HS-5 (cell line): ENCODE results near the gene LSAMP.
A peak's percentile ranks its signal among the peaks of the same experiment; 100 is the strongest.

Experiments
- DNase-seq: peaks from one replicate; pipeline ENCODE4 v3.0.0-alpha.2; 2012; ENCODE audit warnings: low read depth

The LSAMP gene

GRCh38 chr3:115836944-115837343 lies 608.3 kb downstream of the LSAMP start:
- DNase-seq, result no peak

GRCh38 chr3:115835946-115836345 lies 609.3 kb downstream of the LSAMP start:
- no peak for DNase-seq

GRCh38 chr3:115834068-115834467 lies 611.2 kb downstream of the LSAMP start:
- DNase-seq, result peak; percentile 78

- no peak for DNase-seq
These were observed 612.2 kb downstream of the LSAMP start for GRCh38 chr3:115833074-115833473.

GRCh38 chr3:115832265-115832664 lies 613.0 kb downstream of the LSAMP start:
- DNase-seq, result no peak

GRCh38 chr3:115831864-115832263 lies 613.4 kb downstream of the LSAMP start:
- no peak for DNase-seq

GRCh38 chr3:115830764-115831395 lies 614.4 kb downstream of the LSAMP start:
- DNase-seq, result no peak

GRCh38 chr3:115828401-115828800 lies 616.9 kb downstream of the LSAMP start:
- DNase-seq, result no peak

- DNase-seq, result no peak
These were observed 617.8 kb downstream of the LSAMP start for GRCh38 chr3:115827495-115827894.

GRCh38 chr3:115825046-115825445 lies 620.2 kb downstream of the LSAMP start:
- no peak for DNase-seq

GRCh38 chr3:115823083-115823482 lies 622.2 kb downstream of the LSAMP start:
- no peak for DNase-seq

- DNase-seq, result no peak
These were observed 622.7 kb downstream of the LSAMP start for GRCh38 chr3:115822579-115822978.

- DNase-seq, result peak; percentile 66
These were observed 625.4 kb downstream of the LSAMP start for GRCh38 chr3:115819785-115820384.

GRCh38 chr3:115814778-115815380 lies 630.4 kb downstream of the LSAMP start:
- DNase-seq, result peak; percentile 43

- no peak for DNase-seq
These were observed 631.3 kb downstream of the LSAMP start for GRCh38 chr3:115814006-115814405.

- no peak for DNase-seq
These were observed 636.5 kb downstream of the LSAMP start for GRCh38 chr3:115808816-115809215.

- no peak for DNase-seq
These were observed 637.0 kb downstream of the LSAMP start for GRCh38 chr3:115808244-115808643.

- DNase-seq, result no peak
These were observed 638.8 kb downstream of the LSAMP start for GRCh38 chr3:115806501-115806900.

GRCh38 chr3:115805520-115805919 lies 639.8 kb downstream of the LSAMP start:
- DNase-seq, result no peak

- DNase-seq, result peak; percentile 96
These were observed 640.6 kb downstream of the LSAMP start for GRCh38 chr3:115804713-115805119.

GRCh38 chr3:115804200-115804599 lies 641.1 kb downstream of the LSAMP start:
- no peak for DNase-seq

GRCh38 chr3:115803661-115804060 lies 641.6 kb downstream of the LSAMP start:
- DNase-seq, result no peak

GRCh38 chr3:115800489-115801075 lies 644.7 kb downstream of the LSAMP start:
- DNase-seq, result peak; percentile 47
